Breast epithelium (tissue), 3 donors: ENCODE measurements around the gene OR52N1.

Experiments
- CTCF ChIP-seq, 3 donors: fragments of 450-650 bp; IDR thresholded peaks; one replicate each; pipeline ENCODE4 v1.5.1; 2016 to 2017; ENCODE audit warnings: antibody characterized with exemption in 3 of 3, mild to moderate bottlenecking in 3 of 3, moderate library complexity in 3 of 3
- POLR2A ChIP-seq: fragments of 450-650 bp; IDR thresholded peaks from one replicate; pipeline ENCODE4 v1.6.1; 2016; ENCODE audit warnings: antibody characterized with exemption, mild to moderate bottlenecking, moderate library complexity

- TF ChIP-seq POLR2A: no peak
- no peak for TF ChIP-seq CTCF (IDR thresholded peaks at IDR 0.05)
Measured at GRCh38 chr11:5791165-5791564, at the start of gene OR52N1.
